Stomach smooth muscle (tissue), 2 donors: Measurements from ENCODE around the gene MYO9A.
"Not testable (repeated sequence)": the region's sequence is repeated elsewhere in the genome, so short reads cannot be mapped to it uniquely, and the experiment has no call there.

Experiments used
- H3K27ac ChIP-seq: one replicate; pipeline ENCODE4 v1.7.0; 2013; ENCODE audit warnings: mild to moderate bottlenecking, low read length, inconsistent platforms
- H3K27me3 ChIP-seq, 2 donors: one replicate each; pipeline ENCODE4 v1.7.0; 2013; ENCODE audit warnings: low read length in 2 of 2; ENCODE audit not compliant: insufficient read depth in 2 of 2, control insufficient read depth in 1 of 2
- H3K36me3 ChIP-seq, 2 donors: one replicate each; pipeline ENCODE4 v1.7.0; 2013; ENCODE audit warnings: low read length in 2 of 2; ENCODE audit not compliant: control insufficient read depth in 2 of 2, insufficient read depth in 2 of 2
- H3K4me1 ChIP-seq: one replicate; pipeline ENCODE4 v1.7.0; 2013; ENCODE audit warnings: low read length; ENCODE audit not compliant: control insufficient read depth, insufficient read depth
- H3K4me3 ChIP-seq, 2 donors: one replicate each; pipeline ENCODE4 v1.7.0; 2013; ENCODE audit warnings: low read length in 2 of 2
- H3K9ac ChIP-seq, 2 donors: one replicate each; pipeline ENCODE4 v1.7.0; 2013; ENCODE audit warnings: low read length in 2 of 2, mild to moderate bottlenecking in 1 of 2
- H3K9me3 ChIP-seq, 2 donors: one replicate each; pipeline ENCODE4 v1.7.0; 2013; ENCODE audit warnings: low read length in 2 of 2; ENCODE audit not compliant: control insufficient read depth in 2 of 2
- donor health status: healthy.
- donor health status: Pancreatic carcinoma.

The MYO9A gene

GRCh38 chr15:71888797-71889196 is 229.2 kb downstream of the MYO9A start:
- H3K9ac ChIP-seq = no peak overlapping the region

DNA sequence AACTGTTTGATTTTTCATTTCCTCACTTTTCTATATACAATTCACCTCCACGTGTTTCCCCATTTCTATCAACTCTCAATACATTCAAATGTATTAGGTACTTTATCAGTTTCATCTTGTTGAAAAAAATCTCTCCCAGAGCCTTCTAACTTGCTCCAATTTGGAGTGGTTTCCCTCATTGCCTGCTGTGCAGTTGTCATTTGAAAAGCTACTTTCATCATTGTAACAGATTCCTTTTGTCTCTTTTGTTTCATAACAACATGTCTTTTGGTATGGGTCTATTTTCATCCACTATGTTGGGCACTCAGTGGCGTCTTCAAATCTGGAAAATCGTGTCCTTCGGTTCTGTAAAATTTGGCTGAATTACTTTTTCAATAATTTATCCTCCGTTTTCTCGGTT is 232.6 kb downstream of the MYO9A start:
- peaks cover 10 to 27% of the 10 kb centered on the region in 2 donors for H3K36me3 ChIP-seq
- no peaks in the 10 kb centered on the region for H3K4me1 ChIP-seq
- H3K9ac ChIP-seq = no peak overlapping the region
- no peaks in the 10 kb centered on the region for H3K27me3 ChIP-seq
- no peaks in the 10 kb centered on the region for H3K9me3 ChIP-seq
- H3K27ac ChIP-seq = no peak overlapping the region
- no peak overlapping the region for H3K4me3 ChIP-seq

More at GRCh38 chr15:71888797-71889196, 229.2 kb downstream of the MYO9A start:
- H3K4me1 ChIP-seq = no peaks in the 10 kb centered on the region
- no peak overlapping the region for H3K27ac ChIP-seq
- H3K27me3 ChIP-seq = no peaks in the 10 kb centered on the region
- H3K36me3 ChIP-seq = peaks cover 7 to 18% of the 10 kb centered on the region in 2 donors
- no peak overlapping the region for H3K4me3 ChIP-seq
- H3K9me3 ChIP-seq = no peaks in the 10 kb centered on the region

GRCh38 chr15:71883447-71883846 is 234.5 kb downstream of the MYO9A start:
- H3K9ac ChIP-seq = no peak overlapping the region
- peaks cover 18 to 30% of the 10 kb centered on the region in 2 donors for H3K36me3 ChIP-seq
- H3K9me3 ChIP-seq = no peaks in the 10 kb centered on the region
- H3K27me3 ChIP-seq = no peaks in the 10 kb centered on the region
- H3K4me3 ChIP-seq = no peak overlapping the region
- H3K4me1 ChIP-seq = no peaks in the 10 kb centered on the region
- no peak overlapping the region for H3K27ac ChIP-seq

DNA sequence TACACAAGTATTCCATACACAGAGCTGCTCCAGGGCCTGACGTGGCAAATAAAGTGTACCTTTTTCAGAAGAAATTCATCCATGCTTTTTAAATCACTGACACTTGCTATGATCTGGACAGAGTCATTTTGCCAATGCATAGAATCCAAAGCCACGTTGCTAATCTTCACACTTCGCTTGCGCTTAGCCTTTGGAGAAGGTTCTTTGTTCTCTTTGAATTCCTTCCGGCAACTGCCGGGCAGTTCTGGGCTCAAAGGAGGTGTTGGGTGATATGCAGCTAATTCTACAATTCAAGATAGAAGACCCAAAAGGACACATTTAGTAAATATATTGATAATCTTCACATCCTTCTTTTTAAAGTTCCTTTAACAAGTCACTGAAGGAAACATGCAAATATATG is 237.7 kb downstream of the MYO9A start:
- H3K9ac ChIP-seq = no peak overlapping the region
- H3K27ac ChIP-seq = no peak overlapping the region
- H3K27me3 ChIP-seq = no peaks in the 10 kb centered on the region
- H3K4me3 ChIP-seq = no peak overlapping the region
- H3K36me3 ChIP-seq = peaks cover 18 to 25% of the 10 kb centered on the region in 2 donors
- no peaks in the 10 kb centered on the region for H3K4me1 ChIP-seq
- H3K9me3 ChIP-seq = no peaks in the 10 kb centered on the region

GRCh38 chr15:71874245-71874644 is 243.7 kb downstream of the MYO9A start:
- H3K36me3 ChIP-seq = peaks cover 0 to 6% of the 10 kb centered on the region in 2 donors
- no peak overlapping the region for H3K9ac ChIP-seq
- no peak overlapping the region for H3K27ac ChIP-seq
- H3K9me3 ChIP-seq = no peaks in the 10 kb centered on the region
- H3K27me3 ChIP-seq = no peaks in the 10 kb centered on the region
- no peak overlapping the region for H3K4me3 ChIP-seq
- H3K4me1 ChIP-seq = no peaks in the 10 kb centered on the region

DNA sequence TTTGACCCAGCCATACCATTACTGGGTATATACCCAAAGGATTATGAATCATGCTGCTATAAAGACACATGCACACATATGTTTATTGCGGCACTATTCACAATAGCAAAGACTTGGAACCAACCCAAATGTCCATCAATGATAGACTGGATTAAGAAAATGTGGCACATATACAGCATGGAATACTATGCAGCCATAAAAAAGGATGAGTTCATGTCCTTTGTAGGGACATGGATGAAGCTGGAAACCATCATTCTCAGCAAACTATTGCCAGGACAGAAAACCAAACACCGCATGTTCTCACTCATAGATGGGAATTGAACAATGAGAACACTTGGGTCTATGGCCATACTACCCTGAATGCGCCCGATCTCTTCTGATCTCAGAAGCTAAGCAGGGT is 259.7 kb downstream of the MYO9A start:
- H3K36me3 ChIP-seq, H3K27ac ChIP-seq, H3K4me3 ChIP-seq, H3K4me1 ChIP-seq, H3K9ac ChIP-seq, H3K9me3 ChIP-seq, H3K27me3 ChIP-seq: not testable (repeated sequence)

DNA sequence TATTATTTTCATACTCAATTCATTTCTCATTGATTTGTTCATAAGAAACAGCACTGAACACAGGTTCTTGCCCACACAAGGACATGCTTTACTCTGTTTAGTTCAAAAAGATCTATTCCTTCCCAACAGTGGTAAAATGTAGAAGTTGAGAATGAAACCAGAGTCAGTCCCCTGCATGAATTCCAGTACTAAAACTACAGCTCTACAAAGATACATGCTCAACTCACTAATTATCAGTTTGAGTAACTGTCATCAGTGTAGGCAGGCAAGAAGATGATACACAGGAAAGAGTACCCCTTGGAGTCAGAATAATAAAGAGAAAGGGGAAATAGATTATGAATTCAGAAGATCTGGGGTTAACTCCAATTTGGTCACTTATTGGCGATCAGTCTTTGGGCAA is 264.4 kb downstream of the MYO9A start:
- H3K9ac ChIP-seq = no peak overlapping the region
- no peaks in the 10 kb centered on the region for H3K9me3 ChIP-seq
- peaks cover 27 to 29% of the 10 kb centered on the region in 2 donors for H3K36me3 ChIP-seq
- H3K27me3 ChIP-seq = no peaks in the 10 kb centered on the region
- no peaks in the 10 kb centered on the region for H3K4me1 ChIP-seq
- H3K4me3 ChIP-seq = no peak overlapping the region
- H3K27ac ChIP-seq = no peak overlapping the region

DNA sequence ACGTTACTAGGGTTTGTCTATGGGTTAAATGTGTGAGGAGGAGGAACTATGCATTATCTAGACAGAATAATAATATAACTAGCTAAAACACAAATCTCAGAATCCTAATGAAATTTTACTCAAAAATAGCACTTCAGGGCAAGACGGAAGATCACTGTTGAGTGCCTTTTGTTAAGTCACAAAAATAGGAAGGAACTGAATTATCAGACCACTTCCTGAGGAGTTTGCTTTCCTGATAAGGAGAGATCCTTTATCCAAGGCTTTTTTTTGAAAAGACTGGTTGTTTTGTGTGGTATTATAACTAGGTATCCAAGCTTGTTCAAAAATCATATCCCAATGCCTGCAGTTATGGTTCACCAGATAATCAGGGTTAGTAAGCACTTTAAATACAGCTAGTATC is 273.0 kb downstream of the MYO9A start:
- Histone ChIP-seq H3K9ac (no peak overlapping the region), H3K36me3 (peaks cover 28 to 32% of the 10 kb centered on the region in 2 donors), H3K4me3 (no peak overlapping the region), H3K27ac (no peak overlapping the region), H3K9me3 (no peaks in the 10 kb centered on the region), H3K4me1 (no peaks in the 10 kb centered on the region), H3K27me3 (no peaks in the 10 kb centered on the region)

DNA sequence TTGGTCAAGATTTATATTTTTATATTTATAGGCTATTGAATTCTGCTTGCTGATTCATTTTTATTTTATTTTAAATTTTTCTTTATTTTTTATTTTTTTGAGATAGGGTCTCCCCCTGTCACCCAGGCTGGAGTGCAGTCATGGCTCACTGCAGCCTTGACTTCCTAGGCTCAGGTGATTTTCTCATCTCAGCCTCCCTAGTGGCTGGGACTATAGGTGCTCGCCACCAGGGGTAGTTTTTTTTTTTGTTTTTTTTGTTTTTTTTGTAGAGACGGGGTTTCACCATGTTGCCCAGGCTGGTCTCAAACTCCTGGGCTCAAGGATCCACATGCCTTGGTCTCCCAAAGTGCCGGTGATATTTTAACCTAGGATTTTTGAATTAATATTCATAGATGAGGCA is 276.4 kb downstream of the MYO9A start:
- Histone ChIP-seq H3K4me1 (no peaks in the 10 kb centered on the region), H3K27me3 (no peaks in the 10 kb centered on the region), H3K27ac (no peak overlapping the region), H3K36me3 (peaks cover 7 to 9% of the 10 kb centered on the region in 2 donors), H3K9ac (no peak overlapping the region), H3K4me3 (no peak overlapping the region), H3K9me3 (no peaks in the 10 kb centered on the region)

DNA sequence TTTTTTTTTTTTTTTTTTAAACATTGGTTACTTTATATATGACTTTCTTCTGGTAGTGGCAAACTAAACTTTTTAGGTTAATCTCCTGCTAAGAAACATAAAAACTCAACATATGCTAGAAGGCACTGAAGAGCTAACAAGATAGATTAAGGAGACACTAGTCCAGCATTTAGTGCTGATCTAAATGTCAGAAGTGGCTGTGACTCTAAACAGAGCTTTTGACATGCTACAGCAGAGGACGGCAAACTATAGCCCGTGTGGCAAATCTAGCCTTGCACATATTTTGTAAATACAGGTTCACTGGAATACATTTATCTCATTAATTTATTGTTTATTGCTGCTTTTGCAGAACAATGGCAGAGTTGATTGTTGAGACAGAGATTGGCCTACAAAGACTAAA is 287.0 kb downstream of the MYO9A start:
- Histone ChIP-seq H3K27me3 (no peaks in the 10 kb centered on the region), H3K9ac (no peak overlapping the region), H3K9me3 (no peaks in the 10 kb centered on the region), H3K4me3 (no peak overlapping the region), H3K36me3 (peaks cover 32 to 39% of the 10 kb centered on the region in 2 donors), H3K4me1 (no peaks in the 10 kb centered on the region), H3K27ac (no peak overlapping the region)

GRCh38 chr15:71826196-71826595 is 291.8 kb downstream of the MYO9A start:
- Histone ChIP-seq H3K4me1 (no peaks in the 10 kb centered on the region), H3K27ac (no peak overlapping the region), H3K36me3 (peaks cover 49 to 50% of the 10 kb centered on the region in 2 donors), H3K4me3 (no peak overlapping the region), H3K27me3 (no peaks in the 10 kb centered on the region), H3K9me3 (peaks cover 0 to 4% of the 10 kb centered on the region in 2 donors), H3K9ac (no peak overlapping the region)
